ENCODE data around the gene PVALEF.

Gene PVALEF

GRCh38 chr17:81131486-81132196 is 33.7 kb upstream of the PVALEF start:
- peak in 1 of 2 experiments; percentile 54 for DNase-seq (ENCODE audit: low read depth in 1 of 2, low spot score in 1 of 2)
- TF ChIP-seq JUND (IDR thresholded peaks at IDR 0.05; ENCODE audit: low read depth) = no peak
- in situ Hi-C loops (cut with HindIII; ENCODE audit: low pct_unique_long_range_greater_than_20kb, low sequenced_read_pairs) = no loop called here

- no peak for TF ChIP-seq JUND (IDR thresholded peaks at IDR 0.05; ENCODE audit: low read depth)
- DNase-seq (ENCODE audit: low read depth in 1 of 2, low spot score in 1 of 2) = no peak
- in situ Hi-C loops (cut with HindIII; ENCODE audit: low pct_unique_long_range_greater_than_20kb, low sequenced_read_pairs) = no loop called here
Observed at GRCh38 chr17:81132197-81132540, 33.1 kb upstream of the PVALEF start.

- no peak for DNase-seq (ENCODE audit: low read depth in 1 of 2, low spot score in 1 of 2)
- no peak for TF ChIP-seq JUND (IDR thresholded peaks at IDR 0.05; ENCODE audit: low read depth)
- in situ Hi-C loops (cut with HindIII; ENCODE audit: low pct_unique_long_range_greater_than_20kb, low sequenced_read_pairs) = no loop called here
Observed at GRCh38 chr17:81132770-81133723, 32.3 kb upstream of the PVALEF start.

DNA sequence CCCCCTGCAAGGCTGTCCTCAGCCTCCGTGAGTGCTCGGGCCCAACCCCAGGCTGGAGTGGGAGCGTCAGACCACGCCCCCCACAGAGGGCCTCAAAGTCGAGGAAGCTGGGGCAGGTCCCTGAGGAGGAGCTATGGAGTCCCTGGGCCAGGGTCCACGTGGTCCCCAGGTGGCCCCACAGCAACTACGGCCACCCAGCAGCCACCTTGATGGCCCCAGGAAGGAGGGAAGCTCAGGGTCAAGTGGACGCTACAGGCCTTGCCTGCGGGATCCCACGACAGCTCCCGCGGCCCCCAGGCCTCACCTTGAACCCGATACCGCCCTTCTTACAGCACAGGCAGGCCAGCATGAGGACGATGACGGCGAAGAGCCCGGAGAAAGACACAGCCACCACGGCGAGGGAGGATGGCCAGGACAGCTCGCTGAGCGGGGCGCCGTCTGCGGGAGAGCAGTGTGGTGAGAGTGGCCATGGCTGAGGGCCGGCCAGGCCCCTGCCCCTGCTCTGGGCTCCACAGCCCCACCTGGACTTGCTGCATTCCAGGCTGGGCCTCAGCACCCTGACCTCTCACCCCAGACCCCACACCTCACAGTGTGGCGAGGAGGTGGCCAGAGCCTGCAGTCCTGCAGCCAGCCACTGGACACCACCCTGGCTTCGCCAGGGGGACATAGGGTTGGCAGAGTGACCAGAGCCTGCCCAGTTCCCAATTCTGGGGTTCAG is 31.1 kb upstream of the PVALEF start:
- no peak for TF ChIP-seq JUND (IDR thresholded peaks at IDR 0.05; ENCODE audit: low read depth)
- in situ Hi-C loops (cut with HindIII; ENCODE audit: low pct_unique_long_range_greater_than_20kb, low sequenced_read_pairs) = no loop called here
- DNase-seq (ENCODE audit: low read depth in 1 of 2, low spot score in 1 of 2) = no peak

- no peak for DNase-seq (ENCODE audit: low read depth in 1 of 2, low spot score in 1 of 2)
- in situ Hi-C loops (cut with HindIII; ENCODE audit: low pct_unique_long_range_greater_than_20kb, low sequenced_read_pairs) = no loop called here
- TF ChIP-seq JUND (IDR thresholded peaks at IDR 0.05; ENCODE audit: low read depth) = no peak
Observed at GRCh38 chr17:81135505-81136278, 29.6 kb upstream of the PVALEF start.

DNA sequence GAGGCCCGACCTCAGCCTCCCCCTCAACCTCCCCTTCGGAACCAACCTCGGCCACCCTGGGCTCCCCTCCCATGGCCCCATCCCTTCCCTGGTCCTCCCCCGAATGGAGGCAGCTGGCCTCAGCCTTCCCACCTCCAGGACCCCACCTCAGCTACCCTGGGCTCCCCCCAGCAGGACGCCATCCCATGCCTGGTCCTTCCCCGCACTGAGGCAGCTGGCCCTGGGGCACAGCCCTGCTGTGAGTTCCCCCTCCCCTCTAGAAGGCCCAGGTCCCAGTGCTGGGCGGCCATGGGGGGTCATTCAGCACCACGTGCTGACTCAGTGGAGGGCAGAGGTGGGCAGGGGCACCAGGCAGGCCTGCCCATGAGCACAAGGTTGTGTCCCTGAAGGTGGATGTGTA is 28.9 kb upstream of the PVALEF start:
- in situ Hi-C loops (cut with HindIII; ENCODE audit: low pct_unique_long_range_greater_than_20kb, low sequenced_read_pairs) = no loop called here
- no peak for DNase-seq (ENCODE audit: low read depth in 1 of 2, low spot score in 1 of 2)
- no peak for TF ChIP-seq JUND (IDR thresholded peaks at IDR 0.05; ENCODE audit: low read depth)

DNA sequence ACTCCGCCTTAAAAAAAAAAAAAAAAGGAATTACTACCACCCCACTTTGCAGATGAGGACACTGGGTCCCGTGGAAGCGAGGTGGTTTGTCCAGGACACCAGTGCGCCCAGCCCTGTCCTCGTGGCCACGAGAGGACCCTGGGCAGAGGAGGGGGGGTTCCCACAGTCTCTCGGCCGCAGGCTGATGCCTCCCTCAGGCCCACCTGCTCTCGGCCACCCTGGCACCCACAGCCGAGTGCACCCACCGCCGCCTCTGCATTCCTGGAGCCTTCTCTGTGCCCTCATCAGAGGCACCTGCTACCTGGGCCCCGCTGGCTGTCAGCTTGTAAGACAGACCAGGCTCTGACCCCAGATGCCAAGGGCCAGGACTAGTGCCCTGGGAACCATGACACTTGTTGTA is 28.1 kb upstream of the PVALEF start:
- no peak for DNase-seq (ENCODE audit: low read depth in 1 of 2, low spot score in 1 of 2)
- in situ Hi-C loops (cut with HindIII; ENCODE audit: low pct_unique_long_range_greater_than_20kb, low sequenced_read_pairs) = no loop called here
- TF ChIP-seq JUND (IDR thresholded peaks at IDR 0.05; ENCODE audit: low read depth) = no peak

GRCh38 chr17:81138083-81138482 is 27.2 kb upstream of the PVALEF start:
- no peak for TF ChIP-seq JUND (IDR thresholded peaks at IDR 0.05; ENCODE audit: low read depth)
- DNase-seq (ENCODE audit: low read depth in 1 of 2, low spot score in 1 of 2) = no peak
- in situ Hi-C loops (cut with HindIII; ENCODE audit: low pct_unique_long_range_greater_than_20kb, low sequenced_read_pairs) = no loop called here

DNA sequence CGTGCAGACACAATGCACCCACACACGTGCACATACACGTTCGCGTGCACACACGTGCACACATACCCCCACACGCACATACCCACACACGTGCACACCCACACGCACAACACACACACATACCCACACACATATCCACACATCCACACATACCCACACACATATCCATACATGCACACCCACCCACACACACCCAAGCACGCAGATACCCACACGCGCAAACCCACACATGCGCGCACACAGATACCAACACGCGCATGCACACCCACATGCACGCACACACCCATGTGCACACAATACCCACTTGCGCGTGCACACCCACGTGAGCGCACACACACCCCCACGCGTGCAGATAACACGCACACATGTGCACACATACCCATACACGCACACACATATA is 26.8 kb upstream of the PVALEF start:
- no peak for TF ChIP-seq JUND (IDR thresholded peaks at IDR 0.05; ENCODE audit: low read depth)
- no peak for DNase-seq (ENCODE audit: low read depth in 1 of 2, low spot score in 1 of 2)
- in situ Hi-C loops (cut with HindIII; ENCODE audit: low pct_unique_long_range_greater_than_20kb, low sequenced_read_pairs) = no loop called here

DNA sequence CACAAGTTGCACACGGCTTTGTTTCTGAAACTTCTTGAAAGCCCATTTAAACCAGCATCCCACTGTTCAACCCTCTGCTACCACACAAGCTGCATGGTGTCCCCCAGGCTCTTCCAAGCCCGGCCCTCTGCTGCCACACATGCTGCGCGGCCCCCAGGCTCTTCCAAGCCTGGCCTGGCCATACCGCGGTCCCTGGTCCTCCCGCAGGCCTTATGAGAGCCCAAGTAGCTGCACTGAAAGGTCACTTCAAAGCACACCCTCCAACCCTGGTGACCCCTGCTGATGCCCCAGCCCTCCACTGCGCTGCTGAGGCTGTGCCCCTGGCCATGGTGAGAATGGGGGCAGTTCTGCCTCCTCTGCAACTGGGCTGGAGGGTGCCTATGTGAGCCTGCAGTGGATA is 25.9 kb upstream of the PVALEF start:
- TF ChIP-seq JUND (IDR thresholded peaks at IDR 0.05; ENCODE audit: low read depth) = no peak
- no peak for DNase-seq (ENCODE audit: low read depth in 1 of 2, low spot score in 1 of 2)
- in situ Hi-C loops (cut with HindIII; ENCODE audit: low pct_unique_long_range_greater_than_20kb, low sequenced_read_pairs) = no loop called here

DNA sequence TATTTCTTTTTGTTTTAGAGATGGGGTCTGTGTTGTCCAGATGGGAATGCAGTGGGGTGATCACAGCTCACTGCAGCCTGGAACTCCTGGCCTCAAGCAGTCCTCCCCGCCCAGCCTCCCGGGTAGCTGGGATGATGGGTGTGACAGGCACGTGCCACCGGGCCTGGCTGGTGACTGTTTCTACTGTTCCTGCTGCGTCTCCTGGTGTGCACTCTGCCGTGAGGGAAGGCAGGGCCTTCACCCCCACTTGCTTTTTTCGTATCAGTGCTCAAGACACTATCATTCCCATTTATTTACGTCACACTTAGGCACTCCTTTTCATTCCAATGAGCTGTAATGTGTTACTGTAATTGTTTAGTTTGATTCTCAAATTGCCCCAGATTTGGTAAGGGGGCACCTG is 25.3 kb upstream of the PVALEF start:
- in situ Hi-C loops (cut with HindIII; ENCODE audit: low pct_unique_long_range_greater_than_20kb, low sequenced_read_pairs) = no loop called here
- DNase-seq (ENCODE audit: low read depth in 1 of 2, low spot score in 1 of 2) = no peak
- no peak for TF ChIP-seq JUND (IDR thresholded peaks at IDR 0.05; ENCODE audit: low read depth)

DNA sequence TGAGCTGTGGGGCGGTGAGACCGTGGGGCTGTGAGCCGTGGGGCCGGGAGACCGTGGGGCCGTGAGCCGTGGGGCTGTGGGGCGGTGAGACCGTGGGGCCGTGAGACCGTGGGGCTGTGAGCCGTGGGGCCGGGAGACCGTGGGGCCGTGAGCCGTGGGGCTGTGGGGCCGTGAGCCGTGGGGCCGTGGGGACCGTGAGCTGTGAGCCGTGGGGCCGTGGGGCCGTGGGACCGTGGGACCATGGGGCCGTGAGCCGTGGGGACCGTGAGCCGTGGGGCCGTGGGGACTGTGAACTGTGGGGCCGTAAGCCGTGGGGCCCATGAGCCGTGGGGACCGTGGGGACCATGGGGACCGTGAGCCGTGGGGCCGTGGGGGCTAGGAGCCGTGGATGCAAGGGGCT is 24.6 kb upstream of the PVALEF start:
- TF ChIP-seq JUND (IDR thresholded peaks at IDR 0.05; ENCODE audit: low read depth) = no peak
- in situ Hi-C loops (cut with HindIII; ENCODE audit: low pct_unique_long_range_greater_than_20kb, low sequenced_read_pairs) = no loop called here
- no peak for DNase-seq (ENCODE audit: low read depth in 1 of 2, low spot score in 1 of 2)

Data from T47D (cell line).